Heart left ventricle (tissue), 13 donors: ENCODE measurements around the gene SNRNP48.

Source experiments
- CTCF ChIP-seq, 12 donors: fragments of 200-600 bp; sonication (generic) in 4 of 12; IDR thresholded peaks; one replicate each; pipeline versions ENCODE4 v1.5.0 to v1.8.0; 2018 to 2022; ENCODE audit warnings: antibody characterized with exemption in 12 of 12, mild to moderate bottlenecking in 5 of 12
- POLR2A ChIP-seq, 2 donors: fragments of 450-650 bp; IDR thresholded peaks; one replicate each; pipeline ENCODE4 v1.6.1; 2017; ENCODE audit warnings: antibody characterized with exemption in 2 of 2, mild to moderate bottlenecking in 2 of 2, moderate library complexity in 2 of 2
- donor health status: ischemic (EF 13 %, LVEDD 7.1; RV severe dilation, severe dysfunction).
- donor health status: DM: no; HTN: yes; CAD: no.
- donor health status: DM: no; HTN: no; CAD: no.
- donor health status: ischemic (EF 25% LVEDD 6.9; RV normal size, moderate dysfunction).
- donor health status: ischemic (EF 25% LVEDD 5.7; RV mildly dilated, moderate dysfunction).
- donor health status: ischemic (EF 35%, LVEDD 5.7; RV mildly dilated, moderate dysfunction).
- donor health status: nonischemic (EF 11% LVEDD 7.7; RV severe dilation, severe dysfunction).
- donor health status: DM: yes; HTN: yes; CAD: no.
- donor health status: PGD.
- donor health status: ischemic (EF 29% LVEDD 5.4; RV normal size, mild dysfunction).
- donor health status: nonischemic (EF 23%, LVEDD 6.1; RV moderate dilation, normal function).

GRCh38 chr6:7631466-7631865 lies 41.5 kb downstream of the SNRNP48 start:
- TF ChIP-seq CTCF (IDR thresholded peaks at IDR 0.05) (no peak), POLR2A (IDR thresholded peaks at IDR 0.05) (no peak)
